ENCODE data around the gene PARD3B. TPM values are rescaled to one million over a fixed set of nuclear protein-coding genes. Genes with fewer than 3 reads are reported as not detected.

Gene PARD3B
- total and polyA plus RNA-seq, 2 of the 8 experiments (the other 6 are each of a cell fraction or from before 2014, with no cell fraction given): 1.2 to 5.7 TPM

GRCh38 chr2:205448189-205448588 lies 902.9 kb downstream of the PARD3B start:
- no peaks in the 10 kb centered on the region for H3K23me2 ChIP-seq (ENCODE audit: low read depth, low read length)
- H3K36me3 ChIP-seq (ENCODE audit: control insufficient read depth in 2 of 4, insufficient read depth in 4 of 4, low read length in 3 of 4): no peaks in the 10 kb centered on the region
- no peak overlapping the region for H3K18ac ChIP-seq (ENCODE audit: extremely low read depth, low read length)
- no peak overlapping the region for H2BK120ac ChIP-seq (replicated peaks; ENCODE audit: low read depth, low read length)
- H3K79me1 ChIP-seq (ENCODE audit: low read depth, low read length): no peaks in the 10 kb centered on the region
- H3K4me3 ChIP-seq (ENCODE audit: extremely low read depth in 1 of 4, insufficient read depth in 2 of 4, low read depth in 3 of 4, low read length in 4 of 4): no peak overlapping the region
- DNase-seq (ENCODE audit: low read depth in 1 of 2, low spot score in 2 of 2) (no peak), FAIRE-seq (no peak)
- peaks cover 0 to 1% of the 10 kb centered on the region in 2 experiments; a peak in 1 of 4 replicates for H3K9me3 ChIP-seq (ENCODE audit: insufficient read depth in 2 of 2, low read depth in 1 of 2, low read length in 1 of 2)
- no peaks in the 10 kb centered on the region for H3K79me2 ChIP-seq (ENCODE audit: control insufficient read depth in 1 of 2, insufficient read depth in 2 of 2, low read length in 2 of 2)
- no peak overlapping the region for H2AFZ ChIP-seq (ENCODE audit: low read length)
- H3K14ac ChIP-seq (ENCODE audit: insufficient read length): no peak overlapping the region
- no peak overlapping the region for H3K9ac ChIP-seq (replicated peaks in 1 of 4; ENCODE audit: extremely low read depth in 1 of 4, low read depth in 3 of 4, low read length in 3 of 4)
- ChIA-PET POLR2A (ENCODE audit: partially characterized antibody) (no interaction called here), CTCF (ENCODE audit: partially characterized antibody) (interaction anchor here (0.8 kb wide), 1 partner anchor 216 kb away, joined by 3 read pairs; no protein-coding TSS in a partner anchor)
- no peak overlapping the region for H4K5ac ChIP-seq (ENCODE audit: insufficient read length, low read depth, low read length)
- no peak overlapping the region for H4K91ac ChIP-seq (replicated peaks; ENCODE audit: insufficient read length, low read length)
- H4K20me1 ChIP-seq (replicated peaks in 1 of 2; ENCODE audit: control insufficient read depth in 1 of 2, insufficient read depth in 2 of 2, low read length in 2 of 2): no peaks in the 10 kb centered on the region
- H2BK20ac ChIP-seq (ENCODE audit: low read length): no peak overlapping the region
- H3K23ac ChIP-seq (ENCODE audit: insufficient read length): no peak overlapping the region
- H3K4ac ChIP-seq (replicated peaks; ENCODE audit: insufficient read length, low read depth, low read length): no peak overlapping the region
- no peak overlapping the region for H2BK12ac ChIP-seq (ENCODE audit: low read depth, low read length)
- no peak overlapping the region for H3K27ac ChIP-seq (ENCODE audit: low read depth, low read length)
- no peak overlapping the region for H2BK5ac ChIP-seq (ENCODE audit: low read depth, low read length)
- no peak overlapping the region for H2BK15ac ChIP-seq (ENCODE audit: low read length)
- 0 out of 7 replicates have a peak, but pooled peaks cover 0 to 2% (median 0%) of the 10 kb centered on the region in 4 experiments for H3K4me1 ChIP-seq (replicated peaks in 1 of 4; ENCODE audit: control insufficient read depth in 3 of 4, insufficient read depth in 4 of 4, low read length in 3 of 4)
- no peak overlapping the region for H3K4me2 ChIP-seq (ENCODE audit: insufficient read depth in 1 of 2, low read depth in 2 of 2, low read length in 2 of 2)
- H3K27me3 ChIP-seq (replicated peaks in 1 of 4; ENCODE audit: control insufficient read depth in 3 of 4, extremely low read depth in 1 of 4, insufficient read depth in 3 of 4, low read length in 3 of 4): no peaks in the 10 kb centered on the region
- no peak overlapping the region for H3K56ac ChIP-seq (replicated peaks; ENCODE audit: insufficient read length, low read depth, low read length)
- no peak overlapping the region for H2AK5ac ChIP-seq (ENCODE audit: low read depth, low read length)
- no peak overlapping the region for H4K8ac ChIP-seq (ENCODE audit: extremely low read depth, insufficient read depth, low read length)
- TF ChIP-seq EP300 (IDR thresholded peaks at IDR 0.05; ENCODE audit: borderline replicate concordance in 1 of 2, low read depth in 2 of 2, low read length in 2 of 2) (no peak), NRF1 (IDR thresholded peaks at IDR 0.05; ENCODE audit: low read depth, low read length) (no peak), ZNF274 (IDR thresholded peaks at IDR 0.05; ENCODE audit: borderline replicate concordance, extremely low read depth, low read length) (no peak), ASH2L (IDR thresholded peaks at IDR 0.05; ENCODE audit: low read length) (no peak), EZH2 (IDR thresholded peaks at IDR 0.05; ENCODE audit: low read depth, low read length, severe bottlenecking) (no peak), TCF12 (IDR thresholded peaks at IDR 0.05; ENCODE audit: low read depth, low read length) (no peak)

Measured in H1 (cell line).